Measurements from ENCODE around the gene SEC14L5.

DNA sequence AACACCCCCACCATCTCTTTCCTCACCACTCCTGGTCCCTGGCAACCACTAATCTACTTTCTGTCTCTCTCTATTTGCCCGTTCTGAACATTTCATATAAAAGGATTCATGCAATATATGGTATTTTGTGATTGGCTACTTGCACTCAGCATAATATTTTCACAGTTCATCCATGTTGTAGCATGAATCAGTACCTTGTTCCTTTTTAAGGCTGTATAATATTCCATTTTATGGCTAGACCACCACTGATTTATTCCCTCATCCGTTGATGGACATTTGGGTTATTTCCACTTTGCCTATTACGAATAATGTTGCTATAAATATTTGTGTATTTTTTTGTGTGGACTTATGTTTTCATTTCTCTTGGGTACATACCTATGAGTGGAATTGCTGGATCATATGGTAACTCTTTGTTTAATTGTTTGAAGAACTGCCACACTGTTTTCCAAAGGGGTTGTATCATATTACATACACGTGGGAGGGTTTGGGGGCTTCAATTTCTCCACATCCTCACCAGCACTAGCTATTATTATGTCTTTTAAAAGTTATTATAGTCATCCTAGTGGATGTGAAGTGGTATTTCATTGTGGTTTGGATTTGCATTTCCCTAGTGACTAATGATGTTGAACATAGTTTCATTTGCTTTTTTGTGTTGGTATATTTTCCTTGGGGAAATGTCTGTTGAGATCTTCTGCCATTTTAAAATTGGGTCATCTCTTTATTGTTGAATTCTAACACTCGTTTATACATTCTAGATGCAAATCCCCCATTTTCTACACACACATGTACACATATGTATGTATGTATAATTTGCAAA is 26.3 kb downstream of the SEC14L5 start:
- TF ChIP-seq, protein P1, sequence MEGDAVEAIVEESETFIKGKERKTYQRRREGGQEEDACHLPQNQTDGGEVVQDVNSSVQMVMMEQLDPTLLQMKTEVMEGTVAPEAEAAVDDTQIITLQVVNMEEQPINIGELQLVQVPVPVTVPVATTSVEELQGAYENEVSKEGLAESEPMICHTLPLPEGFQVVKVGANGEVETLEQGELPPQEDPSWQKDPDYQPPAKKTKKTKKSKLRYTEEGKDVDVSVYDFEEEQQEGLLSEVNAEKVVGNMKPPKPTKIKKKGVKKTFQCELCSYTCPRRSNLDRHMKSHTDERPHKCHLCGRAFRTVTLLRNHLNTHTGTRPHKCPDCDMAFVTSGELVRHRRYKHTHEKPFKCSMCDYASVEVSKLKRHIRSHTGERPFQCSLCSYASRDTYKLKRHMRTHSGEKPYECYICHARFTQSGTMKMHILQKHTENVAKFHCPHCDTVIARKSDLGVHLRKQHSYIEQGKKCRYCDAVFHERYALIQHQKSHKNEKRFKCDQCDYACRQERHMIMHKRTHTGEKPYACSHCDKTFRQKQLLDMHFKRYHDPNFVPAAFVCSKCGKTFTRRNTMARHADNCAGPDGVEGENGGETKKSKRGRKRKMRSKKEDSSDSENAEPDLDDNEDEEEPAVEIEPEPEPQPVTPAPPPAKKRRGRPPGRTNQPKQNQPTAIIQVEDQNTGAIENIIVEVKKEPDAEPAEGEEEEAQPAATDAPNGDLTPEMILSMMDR (IDR thresholded peaks at IDR 0.05 in 8 of 11, conservative IDR thresholded peaks at IDR 0.05 in 3 of 11): no peak
- no peak for TF ChIP-seq POLR2AphosphoS5 (IDR thresholded peaks at IDR 0.05)

Data from spleen (tissue), 7 donors.